GM18511 (cell line): Measurements from ENCODE around the gene COQ5.
A peak's percentile ranks its signal among the peaks of the same experiment; 100 is the strongest.
"Not testable (repeated sequence)": the region's sequence is repeated elsewhere in the genome, so short reads cannot be mapped to it uniquely, and the experiment has no call there.

Experiments used
- ATAC-seq: cut with Tn5 transposase; IDR thresholded peaks from one replicate; pipeline ENCODE4 v1.9.1; 2021; ENCODE audit warnings: mild to moderate bottlenecking, moderate library complexity; ENCODE audit not compliant: unreplicated experiment

The COQ5 gene

DNA sequence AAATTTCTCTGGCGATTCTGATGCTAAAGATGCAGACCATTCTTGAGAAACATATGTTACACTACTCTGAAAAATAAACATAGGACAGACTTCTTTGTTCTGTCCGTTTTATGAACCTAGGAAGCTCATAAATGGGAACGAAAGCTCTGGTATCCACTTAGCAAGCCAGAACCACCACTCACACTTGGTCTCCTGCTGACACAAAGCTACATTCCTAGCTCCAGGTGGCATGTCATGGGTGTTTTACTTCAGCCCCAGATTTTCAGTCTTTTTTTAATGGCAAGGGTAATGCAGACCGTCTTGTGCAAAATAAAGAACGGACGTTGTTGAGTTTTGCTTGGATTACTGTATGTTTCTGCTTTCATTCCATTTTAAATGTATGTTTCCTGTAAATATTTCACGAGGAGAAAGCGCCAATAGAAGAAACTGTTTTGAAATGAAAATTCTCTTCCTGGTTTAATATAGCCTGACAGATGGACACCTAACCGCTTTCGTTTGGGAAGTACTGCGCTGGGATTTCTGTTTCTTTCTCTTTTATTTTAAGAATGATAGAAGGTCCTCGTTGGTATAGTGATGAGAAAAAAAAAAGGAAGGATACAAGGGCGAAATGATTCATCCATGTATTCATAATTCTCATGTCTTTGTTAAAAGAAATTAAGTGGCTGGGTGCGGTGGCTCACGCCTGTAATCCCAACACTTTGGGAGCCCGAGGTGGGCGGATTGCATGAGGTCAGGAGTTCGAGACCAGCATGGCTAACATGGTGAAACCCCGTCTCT, 871 bp upstream of the COQ5 start:
- no peak for ATAC-seq

GRCh38 chr12:120522568-120522967, 6.4 kb downstream of the COQ5 start:
- ATAC-seq = no peak

- ATAC-seq = not testable (repeated sequence)
Observed at GRCh38 chr12:120519324-120519723, 9.6 kb downstream of the COQ5 start.

DNA sequence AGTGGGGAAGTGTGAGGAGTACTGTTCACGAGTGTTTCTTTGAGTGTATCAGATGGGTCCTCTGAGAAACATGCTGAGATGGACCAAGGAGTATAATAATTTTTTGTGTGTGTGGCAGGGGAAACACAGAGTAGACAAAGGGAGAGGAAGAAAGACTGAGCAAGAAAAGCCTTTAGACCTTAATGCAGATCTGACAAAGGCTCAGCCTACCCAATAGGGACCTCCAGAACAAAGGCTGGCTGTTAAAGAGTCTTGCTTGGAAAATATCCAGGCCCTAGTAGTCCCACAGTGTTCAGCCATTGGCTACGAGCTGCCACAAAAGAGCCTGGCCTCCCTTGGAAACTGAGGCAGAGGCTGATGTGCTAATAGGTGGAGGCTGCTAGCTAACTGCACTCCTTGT, 13.5 kb downstream of the COQ5 start:
- no peak for ATAC-seq

GRCh38 chr12:120514002-120514401, 15.0 kb downstream of the COQ5 start:
- no peak for ATAC-seq

- ATAC-seq = no peak
Observed at GRCh38 chr12:120508537-120508936, 20.4 kb downstream of the COQ5 start.

GRCh38 chr12:120504587-120504986, 24.4 kb downstream of the COQ5 start:
- ATAC-seq = no peak

GRCh38 chr12:120500581-120500980, 28.4 kb downstream of the COQ5 start:
- ATAC-seq = no peak

GRCh38 chr12:120498870-120499515, 30.0 kb downstream of the COQ5 start:
- ATAC-seq = no peak

GRCh38 chr12:120497524-120498150, 31.3 kb downstream of the COQ5 start:
- ATAC-seq = no peak

GRCh38 chr12:120496413-120497340, 32.3 kb downstream of the COQ5 start:
- peak; percentile 26 for ATAC-seq

- peak; percentile 93 for ATAC-seq
Observed at GRCh38 chr12:120495731-120496412, 33.1 kb downstream of the COQ5 start, which contains the start of gene DYNLL1. TSS of gene DYNLL1 (plus strand) at chr12:120496113. CDS start at chr12:120496422, 309 bp downstream.

DNA sequence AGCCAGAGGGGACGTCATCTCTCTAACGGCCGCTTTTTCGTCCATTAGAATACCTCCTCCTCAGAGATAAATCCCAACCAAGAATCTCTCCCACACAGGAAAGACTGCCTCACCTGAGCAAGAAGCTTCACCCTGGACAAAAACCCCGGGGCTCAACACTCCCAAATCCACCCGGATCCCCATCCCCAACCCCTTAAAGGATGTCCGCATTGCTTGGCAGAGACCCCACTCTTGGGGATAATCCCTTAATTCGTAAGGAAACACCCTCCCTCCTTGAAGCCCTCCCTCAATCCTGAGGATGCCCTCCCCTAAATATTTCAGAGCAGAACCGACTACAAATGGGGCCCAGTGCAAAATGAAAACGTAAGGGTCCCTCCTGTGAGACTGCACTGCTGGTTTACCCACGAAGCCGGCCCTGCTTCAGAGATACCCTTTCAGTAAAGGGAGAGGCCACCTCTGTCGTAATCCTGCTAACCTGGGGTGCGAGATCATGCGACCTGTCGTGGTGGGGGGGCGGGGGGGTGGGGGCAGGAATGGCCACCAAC, 33.7 kb downstream of the COQ5 start:
- ATAC-seq = peak; percentile 12

DNA sequence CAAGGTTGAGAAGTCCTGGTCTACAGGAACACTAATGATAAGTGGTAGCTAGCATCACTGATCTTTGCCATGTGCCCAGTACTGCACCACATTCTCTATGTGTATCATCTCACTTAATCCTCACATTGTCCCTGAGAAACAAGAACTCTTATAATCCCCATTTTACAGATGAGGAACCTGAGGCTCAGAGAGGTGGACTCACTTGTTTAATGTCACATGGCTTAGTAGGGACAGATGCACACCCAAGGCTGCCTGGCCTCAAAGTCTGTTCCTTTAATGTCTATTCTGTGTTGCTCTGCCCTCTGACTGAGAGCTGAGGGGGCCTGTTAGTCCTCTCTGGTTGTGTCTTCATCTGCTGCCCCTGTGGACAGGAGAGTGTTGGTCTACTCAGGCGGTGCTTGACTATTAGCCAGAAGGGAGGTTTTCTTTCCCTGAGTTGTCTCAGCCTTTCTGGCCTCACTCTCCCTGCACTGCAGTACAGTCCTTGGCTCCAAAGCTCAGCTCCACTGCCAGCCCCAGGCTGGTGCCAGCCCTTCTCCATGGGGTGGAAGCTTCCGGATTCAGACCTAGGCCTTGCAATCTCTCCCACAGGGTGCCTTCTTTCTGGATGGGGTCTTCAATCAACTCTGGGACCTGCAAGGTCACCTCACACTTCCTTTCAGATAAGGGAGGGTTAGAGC, 38.0 kb downstream of the COQ5 start:
- no peak for ATAC-seq

DNA sequence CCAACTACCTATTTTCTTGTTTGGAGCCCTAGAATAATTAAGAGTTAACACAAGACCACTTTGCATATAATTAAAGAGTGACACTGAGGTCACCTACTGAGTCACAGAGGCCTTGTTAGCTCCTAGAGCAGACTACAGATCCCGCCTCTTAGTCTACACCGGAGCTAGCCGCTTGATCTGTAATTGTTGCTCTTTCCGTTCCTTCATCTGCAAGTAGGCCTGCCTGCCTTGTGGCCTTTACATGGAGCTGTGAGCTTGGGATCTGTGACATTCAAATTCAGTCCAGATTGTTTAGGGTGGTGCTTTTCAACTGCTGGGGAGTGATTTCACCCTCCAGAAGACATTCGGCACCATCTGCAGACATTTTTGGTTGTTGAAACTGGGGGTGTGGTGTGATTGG, 38.6 kb downstream of the COQ5 start:
- ATAC-seq = no peak

- no peak for ATAC-seq
Observed at GRCh38 chr12:120489018-120489417, 39.9 kb downstream of the COQ5 start.

- ATAC-seq = no peak
Observed at GRCh38 chr12:120488057-120488640, 40.8 kb downstream of the COQ5 start.

- ATAC-seq = not testable (repeated sequence)
Observed at GRCh38 chr12:120487552-120487951, 41.4 kb downstream of the COQ5 start.
